ENCODE data around the gene AKR1C3. TPM values are rescaled to one million over a fixed set of nuclear protein-coding genes. Genes with fewer than 3 reads are reported as not detected.
"Not testable (repeated sequence)": the region's sequence is repeated elsewhere in the genome, so short reads cannot be mapped to it uniquely, and the experiment has no call there.

Gene AKR1C3
- total and polyA plus RNA-seq, 2 of the 4 experiments (the other 2 are of a cell fraction) = 0.18 to 0.51 TPM

DNA sequence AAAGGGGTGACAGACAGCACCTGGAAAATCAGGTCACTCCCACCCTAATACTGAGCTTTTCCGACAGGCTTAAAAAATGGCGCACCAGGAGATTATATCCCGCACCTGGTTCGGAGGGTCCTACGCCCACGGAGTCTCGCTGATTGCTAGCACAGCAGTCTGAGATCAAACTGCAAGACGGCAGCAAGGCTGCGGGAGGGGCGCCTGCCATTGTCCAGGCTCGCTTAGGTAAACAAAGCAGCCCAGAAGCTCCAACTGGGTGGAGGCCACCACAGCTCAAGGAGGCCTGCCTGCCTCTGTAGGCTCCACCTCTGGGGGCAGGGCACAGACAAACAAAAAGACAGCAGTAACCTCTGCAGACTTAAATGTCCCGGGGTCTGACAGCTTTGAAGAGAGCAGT is 15.6 kb downstream of the AKR1C3 start:
- H2AK5ac ChIP-seq (ENCODE audit: low read depth, low read length); CTCF ChIA-PET; POLR2A ChIA-PET (ENCODE audit: unreplicated experiment); H2BK5ac ChIP-seq (ENCODE audit: low read depth, low read length, poor library complexity, severe bottlenecking); H2BK20ac ChIP-seq (ENCODE audit: low read depth, low read length); H4K91ac ChIP-seq (ENCODE audit: insufficient read depth, low read depth, low read length); H3K4ac ChIP-seq (ENCODE audit: low read depth, low read length); ATAC-seq (ENCODE audit: low read depth); H3K56ac ChIP-seq (ENCODE audit: extremely low read depth, insufficient read depth, low read length); H3K9ac ChIP-seq (ENCODE audit: low read depth, low read length); H3K9me3 ChIP-seq (ENCODE audit: control insufficient read depth, insufficient read depth, low read length); H4K8ac ChIP-seq (ENCODE audit: low read depth in 2 of 2, low read length in 2 of 2); H2AFZ ChIP-seq (replicated peaks; ENCODE audit: low read length, poor library complexity); H3K9me1 ChIP-seq (ENCODE audit: insufficient read depth, low read length); H3K4me1 ChIP-seq (ENCODE audit: control insufficient read depth, insufficient read depth, low read length); dilution Hi-C loops (cut with HindIII; ENCODE audit: low sequenced_read_pairs, unreplicated experiment); H3K4me2 ChIP-seq (ENCODE audit: low read depth, low read length); H2AK9ac ChIP-seq (replicated peaks; ENCODE audit: low read depth, low read length, poor library complexity); H4K20me1 ChIP-seq (ENCODE audit: insufficient read depth, low read length); H4K5ac ChIP-seq (ENCODE audit: low read depth, low read length); H3K23ac ChIP-seq (ENCODE audit: low read depth, low read length); H2BK120ac ChIP-seq (ENCODE audit: low read depth, low read length); BruUV-seq (replicated peaks); H3K79me1 ChIP-seq (ENCODE audit: low read depth in 1 of 2, low read length in 2 of 2); H3K27ac ChIP-seq (ENCODE audit: insufficient read depth, low read length); H3K14ac ChIP-seq (replicated peaks; ENCODE audit: low read depth, low read length); H3K18ac ChIP-seq (ENCODE audit: low read depth, low read length); H3K27me3 ChIP-seq (ENCODE audit: control insufficient read depth, insufficient read depth, low read length); H3K4me3 ChIP-seq (ENCODE audit: insufficient read depth, low read depth, low read length); H3K36me3 ChIP-seq (ENCODE audit: control insufficient read depth, insufficient read depth, low read length); in situ Hi-C loops (cut with MboI; ENCODE audit: low sequenced_read_pairs); DNase-seq; H2BK15ac ChIP-seq (ENCODE audit: low read depth, low read length): not testable (repeated sequence)
- intact Hi-C loops (cut with micrococcal nuclease) = loop anchor here (10.0 kb wide), 1 partner anchor 55 kb away; no protein-coding TSS in a partner anchor
- WGBS, 2 experiments (ENCODE audit: extremely low coverage in 2 of 2, insufficient read length in 1 of 2) = no CpG with 5 or more reads among the region's 12 CpGs
